GM18507 (cell line): ENCODE measurements around the gene CREB5.
A peak's percentile ranks its signal among the peaks of the same experiment; 100 is the strongest.
"Not testable (repeated sequence)": the region's sequence is repeated elsewhere in the genome, so short reads cannot be mapped to it uniquely, and the experiment has no call there.

ENCODE experiments used
- DNase-seq: peaks from one replicate; pipeline ENCODE4 v3.0.0; 2011; ENCODE audit warnings: low read depth; ENCODE audit not compliant: insufficient read length; ENCODE audit errors: extremely low spot score
- FAIRE-seq: peaks from 2 replicates; lab custom pipeline; 2011; peaks lifted over from hg19 to GRCh38; lab: Jason Lieb, UNC

CREB5 gene

GRCh38 chr7:28804157-28804556 lies 391.8 kb downstream of the CREB5 start:
- no peak for FAIRE-seq
- no peak for DNase-seq

- DNase-seq, result no peak
- FAIRE-seq, result no peak
These were observed 392.7 kb downstream of the CREB5 start for GRCh38 chr7:28804990-28805389.

GRCh38 chr7:28806841-28807240 lies 394.5 kb downstream of the CREB5 start:
- DNase-seq (no peak), FAIRE-seq (no peak)

- FAIRE-seq, result no peak
- DNase-seq, result no peak
These were observed 395.2 kb downstream of the CREB5 start for GRCh38 chr7:28807396-28807994.

GRCh38 chr7:28808796-28809533 lies 396.6 kb downstream of the CREB5 start:
- FAIRE-seq (peak; percentile 62), DNase-seq (peak; percentile 22)

- FAIRE-seq (no peak), DNase-seq (no peak)
These were observed 398.7 kb downstream of the CREB5 start for GRCh38 chr7:28811008-28811407.

- no peak for FAIRE-seq
- no peak for DNase-seq
These were observed 399.5 kb downstream of the CREB5 start for GRCh38 chr7:28811701-28812430.

- DNase-seq (no peak), FAIRE-seq (no peak)
These were observed 400.3 kb downstream of the CREB5 start for GRCh38 chr7:28812616-28813015.

GRCh38 chr7:28813243-28813962 lies 401.1 kb downstream of the CREB5 start:
- no peak for DNase-seq
- FAIRE-seq, result peak; percentile 81

GRCh38 chr7:28815369-28815927 lies 403.1 kb downstream of the CREB5 start:
- DNase-seq (no peak), FAIRE-seq (peak; percentile 50)

GRCh38 chr7:28815928-28816373 lies 403.6 kb downstream of the CREB5 start:
- peak; percentile 96 for FAIRE-seq
- DNase-seq, result peak; percentile 23

GRCh38 chr7:28818996-28819395 lies 406.7 kb downstream of the CREB5 start:
- FAIRE-seq, result peak; percentile 15
- no peak for DNase-seq

GRCh38 chr7:28823582-28823981 lies 411.3 kb downstream of the CREB5 start:
- DNase-seq (no peak), FAIRE-seq (no peak)

GRCh38 chr7:28825817-28826448 lies 413.6 kb downstream of the CREB5 start:
- not testable (repeated sequence) for FAIRE-seq, DNase-seq

GRCh38 chr7:28830846-28831245 lies 418.5 kb downstream of the CREB5 start:
- FAIRE-seq, result no peak

GRCh38 chr7:28832669-28833068 lies 420.4 kb downstream of the CREB5 start:
- DNase-seq, result no peak
- no peak for FAIRE-seq

More at GRCh38 chr7:28830846-28831245, 418.5 kb downstream of the CREB5 start:
- no peak for DNase-seq

- DNase-seq (no peak), FAIRE-seq (no peak)
These were observed 423.5 kb downstream of the CREB5 start for GRCh38 chr7:28835800-28836199.

GRCh38 chr7:28836716-28837115 lies 424.4 kb downstream of the CREB5 start:
- FAIRE-seq (no peak), DNase-seq (no peak)

- DNase-seq, result no peak
- no peak for FAIRE-seq
These were observed 424.9 kb downstream of the CREB5 start for GRCh38 chr7:28837216-28837615.
